Stimulated activated CD8-positive, alpha-beta memory T cell treated with anti-CD3 and anti-CD28 coated beads, Interleukin-7, amount 100 ng/mL, for 1 hour (primary cell): Measurements from ENCODE around the gene AMH.

Experiments
- DNase-seq, 2 donors: peaks; one replicate each; pipeline ENCODE4 v3.0.0-alpha.2; 2020; ENCODE audit warnings: low read depth in 2 of 2

Gene AMH

DNA sequence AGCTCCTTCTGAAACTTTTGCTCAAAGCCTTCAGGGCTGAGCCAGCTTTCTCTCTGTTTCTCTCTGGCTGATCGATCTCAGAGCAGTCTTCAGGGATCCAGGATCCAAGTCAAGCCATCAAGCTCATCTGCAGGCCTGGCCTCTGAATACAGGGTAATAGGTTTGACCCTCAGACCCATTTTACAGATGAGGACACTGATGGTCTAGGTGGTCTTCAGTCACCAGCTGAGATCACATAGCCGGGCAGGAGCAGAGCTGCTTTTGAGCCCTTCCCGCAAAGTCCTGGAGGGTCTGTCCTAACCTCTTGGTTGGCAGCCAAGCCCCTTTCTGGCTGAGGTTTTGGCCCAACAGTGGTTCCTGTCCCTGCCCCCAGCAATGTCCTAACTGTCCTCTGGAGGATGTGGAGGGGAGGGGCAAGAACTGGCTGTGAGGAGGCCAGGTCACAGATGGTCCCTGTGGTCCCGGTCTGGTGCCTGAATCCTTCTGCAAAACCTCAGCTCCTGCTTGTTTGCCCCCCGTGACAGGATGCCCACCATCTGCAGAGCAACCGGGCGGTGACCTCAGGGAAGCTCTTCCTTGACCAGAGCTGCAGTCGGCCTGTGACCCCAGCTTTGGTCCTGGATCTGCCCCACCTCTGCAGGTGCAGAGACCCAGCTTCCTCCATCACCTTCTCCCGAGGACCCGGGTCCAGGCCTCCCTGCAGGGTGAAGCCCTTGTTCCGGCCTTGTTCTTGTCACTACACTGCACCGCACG, 38.6 kb downstream of the AMH start:
- DNase-seq: no peak

DNA sequence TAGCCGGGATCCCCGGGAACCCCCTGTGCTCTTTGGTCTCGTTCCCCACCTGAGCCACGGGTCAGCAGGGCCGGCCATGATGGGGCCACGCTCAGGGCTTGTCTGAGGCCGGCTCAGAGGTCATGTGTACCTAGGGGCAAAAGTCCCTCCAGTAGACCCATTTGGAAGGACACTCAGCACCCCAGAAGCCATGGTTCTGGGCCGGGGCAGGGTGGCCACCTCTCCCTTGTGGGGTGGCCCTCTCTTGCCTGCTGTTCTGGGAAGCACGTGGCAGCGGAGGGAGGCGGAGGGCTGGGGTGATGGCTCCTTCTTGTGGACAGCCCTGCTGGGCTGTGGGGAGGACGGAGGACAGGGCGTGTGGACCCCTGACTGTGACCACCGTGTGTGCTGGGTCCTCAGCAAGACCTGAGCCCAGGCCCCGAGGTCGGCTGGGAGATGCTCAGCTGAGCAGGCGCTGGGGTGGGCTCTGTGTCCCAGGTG, 39.3 kb downstream of the AMH start:
- DNase-seq: no peak

DNA sequence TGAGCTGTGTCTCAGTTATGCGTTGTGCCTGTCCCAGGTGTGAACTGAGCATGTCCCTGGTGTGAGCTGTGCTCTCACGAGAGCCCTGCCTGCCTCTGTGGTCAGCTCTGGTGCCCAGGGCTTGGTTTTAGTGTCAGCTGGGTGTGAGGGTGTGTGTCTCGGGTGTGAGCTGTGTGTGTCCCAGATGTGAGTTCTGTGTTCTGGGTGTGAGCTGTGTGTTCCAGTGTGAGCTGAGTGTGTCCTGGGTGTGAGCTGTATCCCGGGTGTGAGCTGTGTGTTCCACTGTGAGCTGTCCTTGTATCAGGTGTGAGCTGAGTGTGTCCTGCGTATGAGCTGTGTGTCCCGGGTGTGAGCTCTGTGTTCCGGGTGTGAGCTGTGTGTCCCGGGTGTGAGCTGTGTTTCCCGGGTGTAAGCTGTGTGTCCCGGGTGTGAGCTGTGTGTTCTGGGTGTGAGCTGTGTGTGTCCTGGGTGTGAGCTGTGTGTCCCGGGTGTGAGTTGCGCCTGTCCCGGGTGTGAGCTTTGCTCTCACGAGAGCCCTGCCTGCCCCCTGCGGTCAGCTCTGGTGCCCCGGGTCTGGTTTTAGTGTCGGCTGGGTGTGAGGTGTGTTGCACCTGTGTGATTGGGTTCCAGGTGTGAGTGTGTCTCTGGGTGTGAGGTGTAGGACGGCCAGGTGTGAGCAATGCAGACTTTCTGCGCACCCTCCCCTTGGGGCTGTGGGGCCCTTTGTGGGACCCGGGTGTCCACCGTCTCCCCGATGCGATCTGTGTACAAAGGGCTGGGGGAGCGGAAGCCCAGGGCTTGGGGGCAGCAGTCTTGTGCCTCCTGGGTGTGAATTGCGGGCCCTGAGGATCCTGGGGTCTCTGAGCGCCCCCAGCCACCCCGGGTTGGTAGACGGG, 39.9 kb downstream of the AMH start:
- DNase-seq: no peak

DNA sequence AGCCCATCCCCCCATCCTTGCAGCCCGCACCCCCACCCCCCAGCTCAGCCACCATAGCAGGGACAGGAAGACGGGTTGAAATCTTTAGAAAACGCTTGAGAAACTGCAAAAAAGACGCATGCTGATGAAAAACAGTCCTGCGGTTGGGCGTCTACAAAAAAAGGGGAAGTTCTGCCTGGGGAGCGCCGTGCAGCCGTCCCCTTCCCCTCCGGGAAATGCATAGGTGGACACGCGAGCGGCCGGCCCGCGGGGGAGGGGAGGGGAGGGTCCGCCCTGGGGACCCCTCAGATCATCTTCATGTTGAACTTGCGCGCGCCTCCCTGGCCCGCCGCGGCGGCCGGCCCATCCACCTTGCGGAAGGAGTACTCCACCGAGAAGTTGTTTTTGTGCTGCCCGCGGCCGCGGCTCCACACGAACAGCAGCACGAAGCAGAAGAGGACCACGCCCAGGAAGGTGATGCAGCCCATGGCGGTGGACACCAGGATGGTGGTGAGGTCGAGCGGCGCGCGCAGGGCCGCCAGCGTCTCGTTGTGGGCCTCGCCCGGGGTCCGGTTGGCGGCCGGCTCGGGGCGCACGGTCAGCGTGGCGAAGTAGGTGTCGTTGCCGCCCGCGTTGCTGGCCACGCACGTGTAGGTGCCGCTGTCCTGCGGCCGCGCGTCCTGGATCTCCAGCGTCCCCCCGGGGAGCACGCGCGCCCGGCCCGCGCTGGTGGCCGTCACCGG, 40.8 kb downstream of the AMH start:
- DNase-seq: no peak

DNA sequence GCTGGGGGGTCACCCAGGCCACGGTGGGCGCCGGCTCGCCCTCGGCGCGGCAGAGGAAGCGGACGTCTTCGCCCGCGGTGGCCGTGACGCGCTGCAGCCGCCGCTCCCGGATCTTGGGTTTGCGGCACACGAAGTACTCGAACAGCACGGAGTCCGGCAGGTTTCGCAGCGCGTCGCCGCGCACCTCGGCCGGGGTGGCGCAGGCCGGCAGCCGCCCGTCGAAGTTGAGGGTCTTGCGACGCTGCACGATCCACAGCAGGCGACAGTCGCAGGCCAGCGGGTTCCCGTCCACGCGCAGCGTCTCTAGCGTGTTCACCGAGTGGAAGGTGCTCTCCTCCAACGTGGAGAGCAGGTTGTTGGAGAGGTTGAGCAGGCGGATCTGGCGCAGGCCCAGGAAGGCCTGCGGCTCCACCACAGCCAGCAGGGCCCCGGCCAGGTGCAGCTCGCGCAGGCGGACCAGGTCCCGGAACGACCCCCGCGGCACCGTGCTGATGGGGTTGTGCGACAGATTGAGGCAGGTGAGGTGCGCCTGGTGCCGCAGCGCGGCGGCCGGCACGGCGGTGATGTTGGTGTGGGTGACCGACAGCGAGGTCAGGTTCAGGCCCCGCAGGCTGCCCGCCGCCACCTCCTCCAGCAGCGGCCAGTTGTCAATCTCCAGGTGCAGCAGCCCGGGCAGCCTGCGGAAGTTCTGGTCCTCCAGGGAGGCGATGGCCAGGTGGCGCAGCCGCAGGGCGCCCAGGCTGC, 41.5 kb downstream of the AMH start:
- DNase-seq: no peak

DNA sequence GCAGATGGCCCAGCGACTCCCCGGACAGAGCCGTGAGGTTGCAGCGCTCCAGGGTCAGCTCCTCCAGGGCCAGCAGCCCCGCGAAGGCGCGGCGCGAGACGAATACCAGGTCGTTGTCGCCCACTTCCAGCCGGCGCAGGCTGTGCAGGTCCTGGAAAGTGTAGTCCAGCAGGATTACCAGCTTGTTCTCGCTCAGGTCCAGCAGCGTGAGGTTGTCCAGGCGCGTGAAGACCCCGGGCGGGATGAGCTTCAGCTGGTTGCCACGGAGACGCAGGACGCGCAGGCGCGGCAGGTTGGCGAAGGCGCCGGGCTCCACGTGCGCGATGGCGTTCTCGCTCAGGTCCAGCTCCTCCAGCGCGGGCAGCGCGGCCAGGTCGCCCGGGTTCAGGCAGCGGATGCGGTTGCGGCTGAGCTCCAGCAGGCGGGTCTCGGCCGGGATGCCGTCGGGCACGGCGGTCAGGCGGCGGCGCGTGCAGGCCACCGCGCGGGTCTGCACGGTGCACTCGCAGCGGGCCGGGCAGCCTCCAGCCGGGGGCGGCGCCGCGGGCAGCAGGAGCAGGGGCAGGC, 42.1 kb downstream of the AMH start:
- DNase-seq: no peak

DNA sequence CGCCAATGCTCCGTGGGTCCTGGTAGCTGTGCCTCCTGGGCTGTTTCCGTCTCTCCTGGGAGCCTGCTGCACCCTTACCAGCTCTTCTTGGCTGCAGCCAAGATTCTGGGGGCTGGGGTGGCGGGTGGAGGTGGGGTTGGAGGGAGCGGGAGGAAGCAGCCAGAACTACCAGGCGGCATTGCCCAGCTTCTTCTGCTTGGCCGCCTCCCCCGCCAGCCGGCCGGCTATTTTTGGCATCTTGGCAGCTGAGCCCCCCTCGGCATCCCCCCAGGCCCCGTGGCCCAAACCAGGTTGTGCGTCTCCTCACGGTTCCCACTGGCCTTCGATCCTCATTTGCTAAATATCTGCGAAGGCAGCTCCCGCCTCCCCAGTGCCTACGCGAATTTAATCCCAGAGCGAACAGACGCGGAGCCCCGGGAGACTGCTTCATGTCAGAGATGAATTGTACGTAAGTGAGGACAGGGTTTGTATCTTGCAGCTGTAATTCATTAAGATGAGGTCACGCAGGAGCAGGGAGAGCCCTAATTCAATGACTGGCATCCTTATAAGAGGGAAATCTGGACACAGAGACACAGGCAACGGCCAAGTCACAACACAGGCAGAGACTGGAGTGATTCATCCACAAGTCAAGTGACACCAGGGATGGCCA, 45.7 kb downstream of the AMH start:
- no peak for DNase-seq

DNA sequence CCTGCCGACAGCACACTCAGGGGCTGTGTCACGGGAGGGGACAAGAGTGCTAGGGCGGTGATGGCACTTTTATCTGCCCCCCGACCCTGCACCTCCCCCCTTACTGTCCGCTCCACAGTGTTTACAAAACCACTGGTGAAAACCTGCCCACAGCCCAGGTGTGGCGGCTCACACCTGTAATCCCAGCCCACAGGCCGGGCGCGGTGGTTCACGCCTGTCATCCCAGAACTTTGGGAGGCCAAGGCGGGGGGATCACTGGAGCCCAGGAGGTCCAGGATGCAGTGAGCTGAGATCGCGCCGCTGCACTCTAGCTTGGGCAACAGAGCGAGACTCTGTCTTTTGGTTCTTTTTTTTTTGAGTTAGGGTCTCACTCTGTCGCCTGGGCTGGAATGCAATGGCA, 47.0 kb downstream of the AMH start:
- no peak for DNase-seq

DNA sequence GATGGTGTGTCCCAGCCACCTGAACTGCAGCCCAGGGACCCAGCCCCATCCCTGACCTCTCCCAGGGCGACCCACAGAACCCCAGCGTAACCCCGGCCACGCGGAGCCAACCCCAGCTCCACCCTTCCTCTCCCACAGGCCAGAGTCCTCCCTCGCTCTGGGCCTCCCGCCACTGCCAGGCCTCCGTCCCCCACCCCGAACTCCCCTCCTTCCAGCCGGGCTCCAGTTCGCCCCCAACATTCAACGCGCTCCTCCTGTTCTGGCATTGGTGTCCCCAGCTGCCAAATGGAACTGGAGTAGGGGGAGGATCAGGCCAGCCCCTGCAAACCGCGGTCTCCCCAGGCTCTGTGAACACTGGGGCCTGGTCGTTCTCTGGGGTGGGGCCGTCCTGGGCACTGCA, 51.4 kb downstream of the AMH start:
- no peak for DNase-seq
